HG02884 (cell line): ENCODE data around the gene C12orf56.
"Not testable (repeated sequence)": the region's sequence is repeated elsewhere in the genome, so short reads cannot be mapped to it uniquely, and the experiment has no call there.

Experiments
- ATAC-seq: cut with Tn5 transposase; IDR thresholded peaks from one replicate; pipeline ENCODE4 v1.9.1; 2021; ENCODE audit warnings: mild to moderate bottlenecking, moderate library complexity; ENCODE audit not compliant: unreplicated experiment

Gene C12orf56

GRCh38 chr12:64387197-64387816, 3.3 kb downstream of the C12orf56 start:
- no peak for ATAC-seq

GRCh38 chr12:64385468-64385867, 5.1 kb downstream of the C12orf56 start:
- ATAC-seq: no peak

- ATAC-seq: no peak
Observed at GRCh38 chr12:64385019-64385418, 5.5 kb downstream of the C12orf56 start.

GRCh38 chr12:64383675-64384074, 6.9 kb downstream of the C12orf56 start:
- no peak for ATAC-seq

GRCh38 chr12:64362721-64363305, 27.7 kb downstream of the C12orf56 start:
- ATAC-seq: no peak

- ATAC-seq: not testable (repeated sequence)
Observed at GRCh38 chr12:64361173-64361572, 29.4 kb downstream of the C12orf56 start.

GRCh38 chr12:64356209-64356608, 34.3 kb downstream of the C12orf56 start:
- ATAC-seq: not testable (repeated sequence)

GRCh38 chr12:64352181-64352580, 38.4 kb downstream of the C12orf56 start:
- no peak for ATAC-seq

- no peak for ATAC-seq
Observed at GRCh38 chr12:64351265-64351664, 39.3 kb downstream of the C12orf56 start.

- ATAC-seq: no peak
Observed at GRCh38 chr12:64347630-64348029, 42.9 kb downstream of the C12orf56 start.

GRCh38 chr12:64344631-64345030, 45.9 kb downstream of the C12orf56 start:
- ATAC-seq: not testable (repeated sequence)

- ATAC-seq: not testable (repeated sequence)
Observed at GRCh38 chr12:64340546-64340945, 50.0 kb downstream of the C12orf56 start.

GRCh38 chr12:64335886-64336466, 54.6 kb downstream of the C12orf56 start:
- ATAC-seq: no peak

GRCh38 chr12:64332938-64333337, 57.6 kb downstream of the C12orf56 start:
- no peak for ATAC-seq

- ATAC-seq: no peak
Observed at GRCh38 chr12:64332296-64332695, 58.3 kb downstream of the C12orf56 start.

GRCh38 chr12:64329031-64329710, 61.4 kb downstream of the C12orf56 start:
- ATAC-seq: not testable (repeated sequence)

GRCh38 chr12:64325055-64325454, 65.5 kb downstream of the C12orf56 start:
- no peak for ATAC-seq

- ATAC-seq: no peak
Observed at GRCh38 chr12:64323476-64324225, 66.9 kb downstream of the C12orf56 start.

GRCh38 chr12:64323006-64323405, 67.6 kb downstream of the C12orf56 start:
- ATAC-seq: no peak

GRCh38 chr12:64320611-64321010, 69.9 kb downstream of the C12orf56 start:
- no peak for ATAC-seq
